ENCODE results near the gene STAC.

The STAC gene, protein sequence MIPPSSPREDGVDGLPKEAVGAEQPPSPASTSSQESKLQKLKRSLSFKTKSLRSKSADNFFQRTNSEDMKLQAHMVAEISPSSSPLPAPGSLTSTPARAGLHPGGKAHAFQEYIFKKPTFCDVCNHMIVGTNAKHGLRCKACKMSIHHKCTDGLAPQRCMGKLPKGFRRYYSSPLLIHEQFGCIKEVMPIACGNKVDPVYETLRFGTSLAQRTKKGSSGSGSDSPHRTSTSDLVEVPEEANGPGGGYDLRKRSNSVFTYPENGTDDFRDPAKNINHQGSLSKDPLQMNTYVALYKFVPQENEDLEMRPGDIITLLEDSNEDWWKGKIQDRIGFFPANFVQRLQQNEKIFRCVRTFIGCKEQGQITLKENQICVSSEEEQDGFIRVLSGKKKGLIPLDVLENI

DNA sequence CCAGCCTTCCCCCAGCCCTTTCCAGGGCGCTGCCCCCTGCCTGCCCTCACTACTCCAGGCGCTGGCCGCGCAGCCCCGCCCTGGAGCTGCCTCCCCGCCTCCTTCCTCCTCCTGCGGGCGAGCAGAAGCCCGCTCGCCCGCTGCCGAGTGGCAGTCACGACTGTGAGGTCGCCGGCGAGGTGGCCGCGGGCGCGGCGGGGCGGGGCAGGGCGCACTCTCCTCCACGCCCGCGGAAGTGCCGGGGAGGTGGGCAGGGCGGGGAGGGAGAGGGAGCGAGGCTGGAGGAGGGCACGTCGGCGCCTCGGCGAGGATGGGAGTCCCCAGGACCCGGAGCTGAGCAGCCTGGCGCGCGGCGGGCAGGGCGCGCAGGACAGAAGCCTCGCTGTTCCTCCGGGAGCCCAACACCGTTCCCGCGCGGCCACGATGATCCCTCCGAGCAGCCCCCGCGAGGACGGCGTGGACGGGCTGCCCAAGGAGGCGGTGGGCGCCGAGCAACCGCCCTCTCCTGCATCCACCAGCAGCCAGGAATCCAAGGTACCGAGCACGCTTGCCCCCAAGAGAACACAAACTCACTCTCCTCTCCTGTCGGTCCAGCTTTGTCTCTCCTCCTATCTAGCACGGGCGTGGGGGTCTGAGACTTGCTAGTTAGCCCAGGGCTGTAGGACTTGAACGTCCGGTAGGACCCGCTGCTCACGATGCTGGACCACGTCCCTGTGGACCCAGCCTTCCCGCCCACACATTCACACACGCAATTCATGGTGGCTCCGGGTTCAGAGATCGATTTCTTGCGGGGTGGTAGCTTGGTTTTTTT, at the start of gene STAC:
STAC (plus strand) TSS at position 284 of the 811 bp plus-strand sequence; CDS start at position 424, 140 bp downstream.
- DNase-seq: peak; percentile 33

DNA sequence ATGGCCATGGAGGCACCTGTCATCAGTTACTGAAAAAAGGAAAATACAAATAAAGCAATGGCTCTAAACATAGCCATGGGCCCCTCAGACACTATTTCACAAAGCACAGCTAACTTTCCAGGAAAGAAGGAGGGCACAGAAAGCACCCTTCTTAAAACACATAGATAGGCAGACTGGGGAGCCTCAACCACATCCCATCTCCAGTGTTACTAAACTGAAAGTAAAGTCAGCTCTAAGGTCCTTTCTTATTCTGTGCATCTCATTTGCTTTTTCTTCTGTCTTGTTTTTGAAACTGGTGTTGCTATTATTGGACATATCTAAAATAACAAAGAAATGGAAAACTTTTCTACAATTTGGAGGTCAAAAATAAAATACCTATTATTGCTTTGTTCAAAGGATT, 48.2 kb upstream of the STAC start:
- DNase-seq: no peak

- DNase-seq: no peak
Observed at GRCh38 chr3:36362216-36362615, 18.1 kb upstream of the STAC start.

DNA sequence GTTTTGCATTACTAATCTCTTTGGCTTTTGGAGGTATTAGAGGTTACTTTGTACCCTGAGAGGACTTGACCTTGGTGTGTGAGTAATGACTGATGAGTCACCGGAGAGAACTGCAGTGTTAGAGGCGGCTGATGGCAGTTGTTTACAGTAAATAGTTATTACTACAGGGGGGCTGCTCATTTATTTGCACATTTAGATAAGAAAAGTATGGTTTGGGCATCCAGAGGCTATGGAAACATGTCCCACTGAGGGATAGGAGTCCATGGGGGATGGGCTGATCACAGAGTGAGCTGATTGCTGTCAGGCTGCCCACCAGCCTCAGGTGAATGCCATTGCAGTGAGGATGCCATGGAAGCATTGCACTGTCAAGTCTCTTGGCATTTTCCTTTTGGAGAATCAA, 17.3 kb upstream of the STAC start:
- no peak for DNase-seq

GRCh38 chr3:36364260-36364659, 16.0 kb upstream of the STAC start:
- DNase-seq: no peak

DNA sequence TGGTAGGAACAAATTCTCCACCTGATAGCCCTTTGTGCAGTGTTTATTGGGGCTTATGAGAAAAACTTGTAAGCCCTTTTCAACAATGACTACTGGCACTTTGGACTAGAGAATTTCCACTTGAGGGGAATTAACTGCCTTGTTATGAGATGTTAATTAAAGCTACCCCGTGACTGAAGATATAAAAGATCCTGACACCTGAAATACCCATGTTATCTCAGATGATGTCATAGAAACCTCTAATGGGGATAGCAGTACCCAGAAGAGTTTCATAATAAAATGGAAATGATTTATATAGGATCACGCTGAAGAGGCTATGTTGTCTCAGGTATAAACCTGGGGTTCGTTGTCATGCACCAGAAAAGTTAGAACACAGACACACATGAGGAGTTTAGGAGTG, 14.5 kb upstream of the STAC start:
- no peak for DNase-seq

- DNase-seq: no peak
Observed at GRCh38 chr3:36366308-36366707, 14.0 kb upstream of the STAC start.

- DNase-seq: no peak
Observed at GRCh38 chr3:36367912-36368573, 12.3 kb upstream of the STAC start.

DNA sequence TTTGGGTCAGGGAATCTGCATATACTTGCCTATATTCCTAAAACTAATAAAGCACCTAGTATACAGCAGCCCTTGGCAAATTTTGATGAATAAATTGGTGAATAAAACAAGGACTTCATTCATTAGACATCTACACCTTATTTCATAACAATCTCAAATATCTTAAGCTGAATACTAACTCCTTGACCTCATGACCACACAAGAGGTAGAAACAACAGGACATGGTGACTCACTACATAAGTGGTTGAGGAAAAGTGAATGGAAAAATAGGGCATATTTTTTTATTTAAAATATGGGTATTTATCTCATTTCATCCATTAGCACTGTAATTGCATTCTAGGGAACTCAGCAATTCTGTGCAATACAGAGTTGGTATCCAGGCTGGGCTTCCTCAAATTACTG, 7.8 kb upstream of the STAC start:
- no peak for DNase-seq

DNA sequence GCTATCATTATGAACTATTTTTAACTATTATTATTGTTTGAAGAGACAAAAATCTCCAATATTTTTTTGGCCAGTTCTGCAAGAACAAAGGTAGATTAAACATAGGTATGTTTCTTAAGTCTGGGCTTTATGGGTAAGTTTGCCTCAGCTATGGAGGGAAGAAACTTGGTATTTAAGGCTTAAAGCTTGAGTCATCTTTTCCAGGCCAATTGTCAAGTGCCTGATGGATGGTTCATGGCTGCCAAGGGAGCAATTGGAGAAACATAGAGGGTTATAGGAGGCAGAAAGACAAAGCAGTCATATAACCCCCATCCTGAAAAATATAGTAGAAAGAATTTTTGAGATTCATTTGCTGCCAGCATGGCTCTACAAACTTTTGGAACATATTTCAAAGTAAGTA, 7.2 kb upstream of the STAC start:
- no peak for DNase-seq

- no peak for DNase-seq
Observed at GRCh38 chr3:36373666-36374065, 6.6 kb upstream of the STAC start.

DNA sequence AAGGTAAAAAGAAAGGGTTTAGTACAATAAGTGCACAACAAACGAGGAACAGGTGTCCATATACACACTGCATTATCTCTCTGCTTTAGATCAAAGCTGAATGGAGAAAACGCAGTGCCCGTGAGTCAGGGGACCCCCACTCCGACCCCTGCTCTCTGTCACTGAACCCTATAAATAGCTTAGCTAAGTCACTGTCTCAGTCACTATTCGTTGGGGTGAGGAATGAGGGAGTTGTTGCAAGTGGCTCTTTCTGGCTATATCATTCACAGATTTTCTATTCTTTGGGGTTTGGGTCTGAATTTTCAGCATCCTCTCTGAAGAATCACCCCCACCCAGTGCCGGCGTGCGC, 458 bp upstream of the STAC start:
- DNase-seq: no peak

GRCh38 chr3:36381311-36381956, 1.1 kb downstream of the STAC start:
- DNase-seq: no peak

DNA sequence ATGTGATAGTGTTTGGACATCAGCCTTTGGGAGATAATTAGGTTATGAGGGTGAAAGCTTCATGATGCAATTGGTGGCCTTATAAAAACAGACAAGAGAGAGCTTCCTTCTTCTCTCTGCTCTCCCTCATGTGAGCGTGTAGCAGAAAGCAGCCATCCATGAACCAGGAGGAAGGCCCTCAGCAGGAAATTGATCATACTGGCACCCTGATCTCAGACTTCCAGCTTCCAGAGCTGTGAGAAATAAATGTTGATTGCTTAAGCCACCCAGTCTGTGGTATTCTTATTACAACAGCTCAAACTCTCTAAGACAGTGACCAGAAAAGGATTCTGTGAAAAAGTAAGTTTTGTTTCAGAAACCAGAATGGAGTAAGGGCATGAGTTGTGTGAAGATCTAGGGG, 13.3 kb downstream of the STAC start:
- DNase-seq: no peak

- DNase-seq: no peak
Observed at GRCh38 chr3:36394176-36394575, 13.9 kb downstream of the STAC start.

- no peak for DNase-seq
Observed at GRCh38 chr3:36397841-36398240, 17.5 kb downstream of the STAC start.

- DNase-seq: no peak
Observed at GRCh38 chr3:36399933-36400332, 19.6 kb downstream of the STAC start.

- DNase-seq: no peak
Observed at GRCh38 chr3:36401056-36401455, 20.8 kb downstream of the STAC start.

DNA sequence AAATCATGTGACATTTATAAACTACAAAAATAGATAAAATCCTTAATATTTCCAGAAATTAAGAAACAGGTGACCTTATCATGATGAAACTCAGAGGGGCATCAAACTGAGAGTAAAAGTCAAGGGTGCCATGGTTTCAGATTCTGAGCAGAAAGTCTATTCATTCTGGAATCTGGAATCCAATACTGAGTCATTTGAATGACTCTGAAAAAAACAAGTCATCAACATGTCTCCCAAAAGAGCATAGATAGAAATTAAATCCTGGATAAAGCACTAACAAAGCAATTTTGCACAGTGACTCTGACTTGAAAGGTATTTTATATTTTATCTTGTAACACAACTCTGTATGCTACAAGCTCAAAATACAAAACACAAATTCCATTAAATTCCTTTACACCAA, 23.4 kb downstream of the STAC start:
- DNase-seq: no peak

DNA sequence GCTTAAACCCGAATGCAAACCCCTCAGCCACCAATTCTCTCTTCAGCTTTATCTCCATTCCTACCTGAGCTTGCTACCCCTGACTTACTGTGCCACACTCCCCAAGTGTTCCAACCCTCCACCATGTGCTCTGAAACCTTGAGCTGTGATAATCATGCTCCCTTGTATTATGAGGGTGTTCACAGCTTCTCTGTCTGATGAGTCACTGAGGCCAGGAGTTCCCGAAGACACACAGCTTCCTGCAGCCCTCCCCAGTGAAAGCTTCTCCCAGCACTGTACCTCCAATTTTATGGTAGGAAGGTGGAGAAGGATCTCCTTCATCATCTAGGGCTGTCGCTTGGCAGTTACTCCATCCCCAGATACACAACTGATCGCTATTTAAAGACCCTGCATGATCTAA, 24.9 kb downstream of the STAC start:
- no peak for DNase-seq

GRCh38 chr3:36408146-36408545, 27.8 kb downstream of the STAC start:
- no peak for DNase-seq

GRCh38 chr3:36409862-36410261, 29.6 kb downstream of the STAC start:
- DNase-seq: no peak

- no peak for DNase-seq
Observed at GRCh38 chr3:36411587-36411986, 31.3 kb downstream of the STAC start.

Data from hematopoietic multipotent progenitor cell treated with erythropoietin and hydrocortisone succinate and interleukin-3 and kit ligand, for 8 days (in vitro differentiated cells).